Activated B cell treated with CpG ODN at 0.5 μM for 24 hours (primary cell): ENCODE data around the gene ENTHD1. TPM values are rescaled to one million over a fixed set of nuclear protein-coding genes. Genes with fewer than 3 reads are reported as not detected.

Source experiments
- ATAC-seq: fragments of 200-7000 bp; cut with Tn5 transposase; one replicate; pipeline ENCODE4 v1.10.0; 2021; ENCODE audit warnings: low read depth, mild to moderate bottlenecking, moderate library complexity
- CTCF ChIA-PET: fragments of 350-600 bp; sonication (Branson Sonifier 250); formaldehyde crosslinking; loops from one replicate; lab custom pipeline; 2021; ENCODE audit warnings: antibody characterized with exemption; lab: Charles Lee
- POLR2A ChIA-PET: fragments of 350-600 bp; sonication (Branson Sonifier 250); formaldehyde crosslinking; loops from one replicate; lab custom pipeline; 2021; ENCODE audit warnings: antibody characterized with exemption; lab: Charles Lee
- DNase-seq: peaks from one replicate; pipeline ENCODE4 v3.0.0; 2022
- H3K27ac Mint-ChIP-seq: one replicate; pipeline ENCODE4 v1.8.0; 2020; ENCODE audit warnings: mixed read lengths
- H3K27me3 Mint-ChIP-seq: one replicate; pipeline ENCODE4 v1.8.0; 2021; ENCODE audit warnings: mixed read lengths
- H3K36me3 Mint-ChIP-seq: one replicate; pipeline ENCODE4 v1.8.0; 2021; ENCODE audit warnings: low read depth, mixed read lengths
- H3K4me1 Mint-ChIP-seq: one replicate; pipeline ENCODE4 v1.8.0; 2021; ENCODE audit warnings: mixed read lengths
- H3K4me3 Mint-ChIP-seq: one replicate; pipeline ENCODE4 v1.8.0; 2020; ENCODE audit warnings: mild to moderate bottlenecking, mixed read lengths
- H3K9me3 Mint-ChIP-seq: one replicate; pipeline ENCODE4 v1.8.0; 2020; ENCODE audit warnings: mixed read lengths
- CTCF ChIP-seq: fragments of 200-600 bp; IDR thresholded peaks from one replicate; pipeline ENCODE4 v1.8.0; 2022; ENCODE audit warnings: antibody characterized with exemption, mild to moderate bottlenecking
- intact Hi-C: fragments of 100-400 bp; cut with micrococcal nuclease; formaldehyde crosslinking; loops from one replicate; pipeline ENCODE4 v1.15.1; 2024
- total RNA-seq: library from RNA; stranded (reverse); gene quantifications from 2 replicates; pipeline ENCODE4 v1.2.3, GENCODE V29; 2022

ENTHD1 gene
- total RNA-seq, 1 donor from 2014 or later, result not detected

DNA sequence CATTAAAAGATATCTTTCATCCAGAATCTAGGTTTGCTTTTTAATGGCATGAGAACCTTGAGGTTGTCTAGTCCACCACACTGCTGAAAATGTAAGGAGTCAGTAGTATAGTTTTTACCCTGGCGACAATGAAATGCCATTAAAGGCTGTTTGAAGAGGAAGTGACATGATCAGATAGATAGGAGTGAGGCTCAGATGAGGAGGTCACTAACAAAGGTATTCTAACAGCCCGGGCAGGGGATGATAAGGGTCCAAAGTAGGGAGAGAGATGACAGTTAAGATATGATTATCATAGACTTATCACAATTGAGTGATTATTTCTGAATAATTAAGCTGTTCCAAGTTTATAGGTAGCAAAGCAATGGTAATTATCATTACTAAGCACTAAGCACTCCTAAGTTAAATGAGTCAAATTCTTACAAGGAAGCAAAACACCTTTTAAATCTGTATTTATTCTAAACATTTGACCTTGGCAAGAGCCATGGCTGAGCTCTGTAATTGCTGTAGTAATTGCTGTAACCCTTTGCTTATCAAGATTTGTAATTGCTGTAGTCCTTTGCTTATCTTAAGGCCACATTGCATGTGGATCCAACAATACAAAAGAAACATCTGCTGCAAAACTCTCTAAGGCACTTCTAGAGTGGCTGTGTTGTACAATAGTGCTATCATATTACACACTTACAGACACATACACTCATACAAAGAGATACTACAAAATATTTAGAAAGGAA lies 92.6 kb downstream of the ENTHD1 start:
- peaks cover 15% of the 10 kb centered on the region for H3K9me3 Mint-ChIP-seq
- H3K27ac Mint-ChIP-seq, result no peak overlapping the region
- POLR2A ChIA-PET, result no interaction called here
- DNase-seq (no peak), ATAC-seq (no peak)
- intact Hi-C loops, result no loop called here
- CTCF ChIA-PET, result no interaction called here
- TF ChIP-seq CTCF, result no peak
- no peak overlapping the region for H3K4me3 Mint-ChIP-seq
- H3K27me3 Mint-ChIP-seq, result peaks cover 7% of the 10 kb centered on the region
- peaks cover 4% of the 10 kb centered on the region for H3K36me3 Mint-ChIP-seq
- H3K4me1 Mint-ChIP-seq, result peaks cover 8% of the 10 kb centered on the region

DNA sequence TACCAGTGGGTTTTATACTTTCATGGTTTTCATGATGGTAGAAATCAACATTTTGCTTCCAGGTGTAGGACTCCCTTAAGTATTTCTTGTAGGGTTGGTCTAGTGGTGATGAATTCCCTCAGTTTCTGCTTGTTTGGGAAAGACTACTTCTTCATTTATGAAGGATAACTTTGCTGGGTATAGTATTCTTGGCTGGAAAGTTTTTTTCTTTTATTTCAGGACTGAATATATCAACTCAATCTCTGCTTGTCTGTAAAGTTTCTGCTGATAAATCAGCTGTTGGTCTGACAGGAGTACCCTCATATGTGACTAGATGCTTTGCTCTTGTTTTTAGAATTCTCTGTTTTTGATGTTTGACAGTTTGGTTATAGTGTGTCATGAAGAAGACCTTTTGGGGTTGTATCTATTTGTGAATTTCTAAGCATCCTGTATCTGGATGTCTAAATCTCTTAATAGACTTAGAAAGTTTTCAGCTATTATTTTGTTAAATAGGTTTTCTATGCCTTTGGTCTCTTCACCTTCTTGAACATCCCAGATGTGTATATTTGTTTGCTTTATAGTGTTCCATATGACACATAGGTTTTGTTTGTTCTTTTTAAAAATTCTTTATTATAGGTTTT lies 95.9 kb downstream of the ENTHD1 start:
- H3K27me3 Mint-ChIP-seq, result peaks cover 6% of the 10 kb centered on the region
- ChIA-PET POLR2A (no interaction called here), CTCF (no interaction called here)
- TF ChIP-seq CTCF, result no peak
- H3K4me3 Mint-ChIP-seq, result no peak overlapping the region
- H3K27ac Mint-ChIP-seq, result no peak overlapping the region
- peaks cover 4% of the 10 kb centered on the region for H3K36me3 Mint-ChIP-seq
- DNase-seq (no peak), ATAC-seq (no peak)
- H3K4me1 Mint-ChIP-seq, result no peaks in the 10 kb centered on the region
- peaks cover 24% of the 10 kb centered on the region for H3K9me3 Mint-ChIP-seq
- intact Hi-C loops, result no loop called here

- intact Hi-C loops, result no loop called here
- Mint-ChIP-seq H3K4me3 (no peak overlapping the region), H3K9me3 (peaks cover 5% of the 10 kb centered on the region), H3K36me3 (no peaks in the 10 kb centered on the region), H3K27ac (no peak overlapping the region), H3K4me1 (no peaks in the 10 kb centered on the region), H3K27me3 (no peaks in the 10 kb centered on the region)
- no peak for DNase-seq
- TF ChIP-seq CTCF, result no peak
- ATAC-seq, result no peak
- CTCF ChIA-PET, result no interaction called here
- POLR2A ChIA-PET, result no interaction called here
These were observed 103.8 kb downstream of the ENTHD1 start for GRCh38 chr22:39789788-39790187.

- ATAC-seq (no peak), DNase-seq (no peak)
- TF ChIP-seq CTCF, result no peak
- Mint-ChIP-seq H3K9me3 (no peaks in the 10 kb centered on the region), H3K4me1 (no peaks in the 10 kb centered on the region), H3K27ac (no peak overlapping the region), H3K36me3 (no peaks in the 10 kb centered on the region), H3K4me3 (no peak overlapping the region), H3K27me3 (no peaks in the 10 kb centered on the region)
- intact Hi-C loops, result no loop called here
- POLR2A ChIA-PET, result no interaction called here
- CTCF ChIA-PET, result no interaction called here
These were observed 108.3 kb downstream of the ENTHD1 start for GRCh38 chr22:39785232-39785631.

GRCh38 chr22:39777716-39778454 lies 115.7 kb downstream of the ENTHD1 start:
- no peaks in the 10 kb centered on the region for H3K27me3 Mint-ChIP-seq
- H3K4me3 Mint-ChIP-seq, result no peak overlapping the region
- ChIA-PET CTCF (no interaction called here), POLR2A (interaction anchor here (0.6 kb wide), 1 partner anchor 16 kb away, joined by 8 read pairs; no protein-coding TSS in a partner anchor)
- no peaks in the 10 kb centered on the region for H3K36me3 Mint-ChIP-seq
- H3K4me1 Mint-ChIP-seq, result peaks cover 19% of the 10 kb centered on the region
- no peak for TF ChIP-seq CTCF
- intact Hi-C loops, result no loop called here
- DNase-seq, result no peak
- ATAC-seq, result no peak
- H3K27ac Mint-ChIP-seq, result no peak overlapping the region
- H3K9me3 Mint-ChIP-seq, result no peaks in the 10 kb centered on the region
